HEK293T (cell line): ENCODE data around the gene PKP3.

Experiments
- CTCF ChIA-PET: fragments of 350-600 bp; formaldehyde crosslinking; extraction: SDS; loops from one replicate; lab custom pipeline; 2021; ENCODE audit warnings: antibody characterized with exemption, inconsistent platforms; lab: Yijun Ruan, JAX
- POLR2A ChIA-PET: fragments of 350-600 bp; formaldehyde crosslinking; extraction: SDS; loops from one replicate; lab custom pipeline; 2020; ENCODE audit warnings: antibody characterized with exemption, inconsistent platforms; lab: Yijun Ruan, JAX
- DNase-seq: peaks from one replicate; pipeline ENCODE4 v3.0.0; 2012; ENCODE audit warnings: mixed read lengths; ENCODE audit errors: extremely low spot score
- ARNT ChIP-seq: fragments of 450-650 bp; IDR thresholded peaks from 2 replicates; pipeline ENCODE4 v1.6.1; 2017; ENCODE audit warnings: mild to moderate bottlenecking
- BHLHE40 ChIP-seq: fragments of 450-650 bp; IDR thresholded peaks from 2 replicates; pipeline ENCODE4 v1.6.1; 2016; ENCODE audit warnings: mild to moderate bottlenecking, moderate library complexity, borderline replicate concordance
- CTBP1 ChIP-seq: fragments of 450-650 bp; IDR thresholded peaks from 2 replicates; pipeline ENCODE4 v1.6.1; 2016; ENCODE audit warnings: borderline replicate concordance
- ELF4 ChIP-seq: fragments of 450-650 bp; IDR thresholded peaks from 2 replicates; pipeline ENCODE4 v1.6.1; 2017; ENCODE audit warnings: antibody characterized with exemption
- FOXA1 ChIP-seq: fragments of 450-650 bp; IDR thresholded peaks from 2 replicates; pipeline ENCODE4 v1.6.1; 2016; ENCODE audit warnings: mild to moderate bottlenecking
- FOXK2 ChIP-seq: fragments of 450-650 bp; IDR thresholded peaks from 2 replicates; pipeline ENCODE4 v1.6.1; 2016; ENCODE audit warnings: mild to moderate bottlenecking
- FOXM1 ChIP-seq: fragments of 450-650 bp; IDR thresholded peaks from 2 replicates; pipeline ENCODE4 v1.6.1; 2017; ENCODE audit warnings: mild to moderate bottlenecking, borderline replicate concordance
- HDGF ChIP-seq: fragments of 450-650 bp; IDR thresholded peaks from 2 replicates; pipeline ENCODE4 v1.6.1; 2017; ENCODE audit warnings: antibody characterized with exemption, borderline replicate concordance
- L3MBTL2 ChIP-seq: fragments of 450-650 bp; conservative IDR thresholded peaks from 2 replicates; pipeline ENCODE4 v1.6.1; 2016; ENCODE audit warnings: mild to moderate bottlenecking
- LEF1 ChIP-seq: fragments of 450-650 bp; IDR thresholded peaks from 2 replicates; pipeline ENCODE4 v1.6.1; 2017; ENCODE audit warnings: mild to moderate bottlenecking, borderline replicate concordance
- NFRKB ChIP-seq: fragments of 450-650 bp; IDR thresholded peaks from 2 replicates; pipeline ENCODE4 v1.6.1; 2016; ENCODE audit warnings: mild to moderate bottlenecking, moderate library complexity
- PKNOX1 ChIP-seq: fragments of 450-650 bp; IDR thresholded peaks from 2 replicates; pipeline ENCODE4 v1.6.1; 2016
- SP1 ChIP-seq: fragments of 450-650 bp; IDR thresholded peaks from 2 replicates; pipeline ENCODE4 v1.6.1; 2017
- SUZ12 ChIP-seq: fragments of 450-650 bp; IDR thresholded peaks from 2 replicates; pipeline ENCODE4 v1.6.1; 2016; ENCODE audit warnings: mild to moderate bottlenecking
- TARDBP ChIP-seq: fragments of 450-650 bp; IDR thresholded peaks from 2 replicates; pipeline ENCODE4 v1.6.1; 2016
- ZNF384 ChIP-seq: fragments of 450-650 bp; IDR thresholded peaks from 2 replicates; pipeline ENCODE4 v1.6.1; 2016

PKP3 gene

GRCh38 chr11:377174-377865, 16.7 kb upstream of the PKP3 start:
- TF ChIP-seq BHLHE40 (no peak), ZNF384 (no peak), ARNT (no peak), FOXK2 (no peak), HDGF (no peak), ELF4 (no peak), LEF1 (no peak), NFRKB (no peak), TARDBP (no peak), FOXM1 (no peak), FOXA1 (no peak), SUZ12 (no peak), L3MBTL2 (no peak)
- DNase-seq = no peak
- CTCF ChIA-PET = no interaction called here
- POLR2A ChIA-PET = no interaction called here

GRCh38 chr11:377883-378500, 16.0 kb upstream of the PKP3 start:
- no peak for TF ChIP-seq SUZ12
- TF ChIP-seq HDGF = no peak
- TF ChIP-seq ELF4 = no peak
- no peak for TF ChIP-seq FOXA1
- TF ChIP-seq NFRKB = no peak
- TF ChIP-seq CTBP1 = no peak
- TF ChIP-seq ZNF384 = no peak
- TF ChIP-seq FOXM1 = no peak
- no peak for TF ChIP-seq L3MBTL2
- TF ChIP-seq LEF1 = no peak
- no peak for TF ChIP-seq SP1
- no peak for TF ChIP-seq FOXK2
- no peak for TF ChIP-seq ARNT
- no peak for TF ChIP-seq BHLHE40
- no peak for TF ChIP-seq PKNOX1
- no peak for TF ChIP-seq TARDBP
- CTCF ChIA-PET = no interaction called here
- POLR2A ChIA-PET = no interaction called here
- no peak for DNase-seq

- POLR2A ChIA-PET = no interaction called here
- CTCF ChIA-PET = no interaction called here
- TF ChIP-seq TARDBP (no peak), SUZ12 (no peak), FOXK2 (no peak), FOXM1 (no peak), ZNF384 (no peak), CTBP1 (no peak), BHLHE40 (no peak), L3MBTL2 (no peak), ARNT (no peak), FOXA1 (no peak), ELF4 (no peak), SP1 (no peak), LEF1 (no peak), HDGF (no peak), PKNOX1 (no peak), NFRKB (no peak)
- no peak for DNase-seq
Observed at GRCh38 chr11:379205-380094, 14.6 kb upstream of the PKP3 start.

GRCh38 chr11:380095-380480, 13.9 kb upstream of the PKP3 start:
- TF ChIP-seq HDGF (no peak), PKNOX1 (no peak), ARNT (no peak)
- DNase-seq = no peak
- ChIA-PET CTCF (no interaction called here), POLR2A (no interaction called here)

GRCh38 chr11:380491-380890, 13.5 kb upstream of the PKP3 start:
- DNase-seq = no peak
- ChIA-PET CTCF (no interaction called here), POLR2A (no interaction called here)
- TF ChIP-seq LEF1 = no peak
- no peak for TF ChIP-seq CTBP1
- no peak for TF ChIP-seq ARNT
- no peak for TF ChIP-seq BHLHE40
- no peak for TF ChIP-seq L3MBTL2
- no peak for TF ChIP-seq FOXM1
- no peak for TF ChIP-seq HDGF
- no peak for TF ChIP-seq SUZ12
- TF ChIP-seq FOXA1 = no peak
- no peak for TF ChIP-seq TARDBP
- no peak for TF ChIP-seq ZNF384

- no peak for TF ChIP-seq NFRKB
- no peak for TF ChIP-seq FOXM1
- TF ChIP-seq BHLHE40 = no peak
- no peak for TF ChIP-seq L3MBTL2
- no peak for TF ChIP-seq ARNT
- no peak for TF ChIP-seq CTBP1
- TF ChIP-seq SP1 = no peak
- TF ChIP-seq FOXA1 = no peak
- TF ChIP-seq SUZ12 = no peak
- TF ChIP-seq LEF1 = no peak
- TF ChIP-seq HDGF = no peak
- no peak for TF ChIP-seq ZNF384
- no peak for DNase-seq
- POLR2A ChIA-PET = no interaction called here
- CTCF ChIA-PET = no interaction called here
Observed at GRCh38 chr11:380996-381395, 13.0 kb upstream of the PKP3 start.
